Limb (tissue), 2 donors: Measurements from ENCODE around the gene EIF2S1.
"Not testable (repeated sequence)": the region's sequence is repeated elsewhere in the genome, so short reads cannot be mapped to it uniquely, and the experiment has no call there.

Experiments
- DNase-seq, 2 donors: peaks; one replicate each; pipeline ENCODE4 v3.0.0-alpha.2; 2016; ENCODE audit errors: extremely low spot score in 2 of 2

Gene EIF2S1

GRCh38 chr14:67410313-67410712 is 50.2 kb downstream of the EIF2S1 start:
- DNase-seq, result no peak

- no peak for DNase-seq
Measured at GRCh38 chr14:67411370-67411769, 51.2 kb downstream of the EIF2S1 start.

DNA sequence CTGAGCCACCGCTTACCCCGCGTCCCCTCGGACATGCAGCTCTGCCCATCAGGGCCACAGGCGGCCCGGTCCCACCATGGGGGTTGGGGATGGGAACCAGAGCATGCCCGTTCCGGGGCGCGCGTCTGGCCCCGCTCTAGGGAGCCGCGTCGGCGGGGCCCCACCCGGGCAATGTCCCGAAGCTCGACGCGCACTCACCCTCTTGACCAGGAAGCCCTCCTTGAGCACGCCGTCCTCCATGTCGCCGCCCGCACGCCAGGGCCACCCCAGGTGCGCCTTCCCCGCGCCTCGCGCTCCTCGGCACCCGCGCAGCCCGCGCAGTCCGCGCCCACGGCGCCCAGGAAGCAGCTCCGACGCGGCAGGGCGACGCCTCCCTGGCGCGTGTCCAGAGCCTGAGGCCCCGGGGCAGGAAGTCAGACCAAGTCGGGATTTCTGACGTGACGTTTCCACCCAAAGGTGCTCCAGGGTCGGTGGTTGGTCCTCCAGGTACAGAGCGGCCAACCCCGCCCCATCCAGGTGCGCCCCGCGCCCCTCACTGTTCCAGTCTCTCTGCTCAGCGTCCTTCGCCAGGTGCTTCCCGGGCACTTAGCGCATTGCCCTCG is 51.8 kb downstream of the EIF2S1 start, which contains the start of gene PLEK2:
Gene PLEK2 (minus strand): TSS at position 346 of the 602 bp plus-strand sequence. CDS start 106 bp downstream, at position 240.
- DNase-seq, result peak in 1 of 2 donors; percentile 49

GRCh38 chr14:67413806-67414769 is 54.0 kb downstream of the EIF2S1 start:
- no peak for DNase-seq

DNA sequence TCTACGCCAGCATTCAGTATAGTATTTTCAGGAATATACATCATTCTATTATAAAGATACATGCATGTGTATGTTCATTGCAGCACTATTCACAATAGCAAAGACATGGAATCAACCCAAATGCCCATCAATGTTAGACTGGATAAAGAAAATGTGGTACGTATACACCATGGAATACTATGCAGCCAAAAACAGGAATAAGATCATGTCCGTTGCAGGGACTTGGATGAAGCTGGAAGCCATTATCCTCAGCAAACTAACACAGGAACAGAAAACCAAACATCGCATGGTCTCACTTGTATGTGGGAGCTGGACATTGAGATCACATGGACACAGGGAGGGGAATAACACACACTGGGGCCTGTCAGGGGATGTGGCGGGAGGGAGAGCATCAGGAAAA is 55.5 kb downstream of the EIF2S1 start:
- DNase-seq, result not testable (repeated sequence)

DNA sequence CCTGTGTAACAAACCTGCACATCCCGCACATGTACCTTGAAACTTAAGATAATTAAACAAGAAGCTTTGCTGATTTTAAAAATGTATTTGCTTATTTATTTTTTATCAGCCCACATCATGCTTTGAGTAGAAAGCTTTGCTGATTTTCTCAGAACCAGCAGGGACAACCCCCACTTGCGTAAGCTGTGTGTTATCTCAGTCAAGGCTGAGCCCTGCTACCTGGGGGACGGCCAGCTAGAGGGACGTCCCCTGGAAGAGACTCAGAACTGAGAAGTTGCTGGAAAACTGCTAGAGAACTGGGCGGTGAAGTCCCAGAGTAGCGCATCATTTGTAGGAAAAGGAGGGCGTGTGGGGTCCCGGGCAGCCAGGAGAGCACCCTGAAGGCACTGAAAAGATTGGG is 56.0 kb downstream of the EIF2S1 start:
- no peak for DNase-seq

- DNase-seq, result no peak
Measured at GRCh38 chr14:67416810-67417209, 56.7 kb downstream of the EIF2S1 start.

DNA sequence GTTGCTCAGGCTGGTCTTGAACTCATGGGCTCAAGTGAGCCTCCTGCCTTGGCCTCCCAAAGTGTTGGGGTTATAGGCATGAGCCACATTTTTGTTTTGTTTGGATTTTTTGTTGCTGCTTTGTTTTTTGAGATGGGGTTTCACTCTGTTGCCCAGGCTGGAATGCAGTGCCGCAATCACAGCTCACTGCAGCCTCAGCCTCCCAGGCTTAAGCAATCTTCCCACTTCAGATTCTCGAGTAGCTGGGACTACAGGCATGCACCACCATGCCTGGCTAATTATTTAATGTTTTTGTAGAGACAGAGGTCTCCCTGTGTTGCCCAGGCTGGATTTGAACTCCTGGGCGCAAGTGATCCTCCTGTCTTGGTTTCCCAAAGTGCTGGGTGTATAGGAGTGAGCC is 57.5 kb downstream of the EIF2S1 start:
- DNase-seq, result no peak

DNA sequence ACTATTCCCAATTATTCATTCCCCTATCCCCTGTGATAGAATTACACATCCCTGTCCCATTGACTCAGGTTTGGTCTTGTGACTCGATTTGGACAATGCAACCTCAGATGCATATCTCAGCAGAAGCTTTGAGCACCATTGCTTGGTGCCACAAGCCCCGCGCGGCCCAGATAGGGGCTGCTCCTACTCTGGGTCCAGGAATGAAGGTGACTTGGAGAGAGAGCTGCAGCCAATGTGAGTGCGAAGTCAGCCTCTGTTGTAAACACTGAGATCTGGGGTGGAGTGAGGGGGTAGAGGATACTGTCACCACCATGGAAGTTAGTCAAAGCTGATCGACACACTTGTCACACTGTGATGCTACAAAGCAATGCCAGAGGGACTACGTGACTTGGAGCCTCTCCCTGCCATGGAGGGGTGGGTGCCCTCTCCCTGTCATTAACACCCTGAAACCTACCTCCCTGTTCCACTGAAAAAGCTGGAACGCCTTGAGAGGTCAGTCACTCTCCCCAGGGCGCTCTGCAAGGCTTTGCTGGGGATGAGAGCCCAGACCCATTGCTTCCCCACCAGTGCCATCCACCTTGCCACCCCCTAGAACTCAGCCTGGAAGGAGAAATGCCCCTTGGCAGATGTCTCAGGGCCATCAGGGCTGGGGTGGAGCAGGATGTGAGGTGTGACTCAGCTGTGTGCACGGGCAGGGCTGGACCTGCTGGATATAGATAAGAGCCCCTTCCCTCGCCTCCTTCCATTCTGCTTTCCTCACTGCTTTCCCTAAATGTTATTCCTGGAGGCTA is 58.5 kb downstream of the EIF2S1 start:
- DNase-seq, result no peak

- DNase-seq, result no peak
Measured at GRCh38 chr14:67420102-67420739, 60.1 kb downstream of the EIF2S1 start.

DNA sequence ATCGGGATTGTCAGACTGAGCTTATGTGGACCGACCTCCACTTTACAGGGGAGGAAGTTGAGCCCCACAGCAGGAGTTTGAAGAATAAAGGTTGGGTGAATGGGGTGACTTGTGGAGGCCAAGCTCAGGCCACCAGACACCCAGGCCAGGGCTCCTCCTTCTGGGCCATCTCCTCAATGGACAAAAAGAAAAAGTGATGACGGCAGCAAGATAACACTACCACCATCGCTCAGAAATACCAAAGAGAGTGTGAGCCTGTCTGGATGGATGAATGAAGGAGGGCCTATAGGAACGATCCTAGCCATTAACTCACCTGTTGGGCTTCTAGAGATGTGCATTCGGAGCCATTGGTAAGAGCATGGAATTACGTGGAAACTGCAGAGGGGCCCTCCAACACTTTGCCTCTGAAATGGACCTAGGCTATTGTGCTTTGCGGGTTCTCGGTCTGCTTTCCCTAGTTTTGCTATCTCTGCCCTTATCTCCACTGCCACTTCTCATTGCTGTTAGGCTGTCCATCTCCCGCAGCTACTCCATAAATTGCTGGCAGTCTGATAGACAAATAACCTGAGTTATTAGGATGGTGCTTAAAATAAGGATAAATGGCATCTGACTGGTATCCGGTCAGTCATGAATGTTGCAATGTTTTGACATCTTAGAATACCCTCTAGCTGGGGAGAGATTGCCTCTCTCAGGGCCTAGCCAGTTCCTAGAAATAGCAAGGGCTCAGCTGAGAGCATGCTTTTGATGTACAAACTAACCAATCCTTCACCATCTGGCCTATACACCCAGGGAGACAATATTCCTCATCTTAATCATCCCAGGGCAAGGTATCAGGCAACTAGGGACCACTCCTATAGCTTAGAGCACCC is 61.5 kb downstream of the EIF2S1 start:
- no peak for DNase-seq

DNA sequence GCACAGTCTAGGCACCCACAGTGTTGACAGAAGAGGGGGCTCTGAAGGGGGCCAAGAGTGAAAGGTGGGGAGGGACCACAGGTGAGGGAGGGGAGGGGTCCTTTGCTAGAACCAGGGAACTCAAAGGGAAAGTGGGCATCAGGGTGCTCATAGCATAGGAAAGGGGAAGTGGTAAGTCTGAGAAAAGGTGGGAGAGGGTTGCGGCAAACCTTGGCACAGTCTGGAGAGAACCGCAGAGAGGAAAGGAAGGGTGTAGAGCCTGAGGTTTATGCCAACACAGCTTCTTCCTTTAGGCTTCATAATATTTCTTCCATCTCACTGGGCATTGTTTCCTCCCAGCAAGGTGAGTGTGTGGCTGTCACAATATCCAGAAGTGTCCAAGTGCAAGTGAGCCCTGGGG is 63.3 kb downstream of the EIF2S1 start:
- DNase-seq, result no peak

GRCh38 chr14:67424539-67424938 is 64.4 kb downstream of the EIF2S1 start:
- DNase-seq, result no peak

DNA sequence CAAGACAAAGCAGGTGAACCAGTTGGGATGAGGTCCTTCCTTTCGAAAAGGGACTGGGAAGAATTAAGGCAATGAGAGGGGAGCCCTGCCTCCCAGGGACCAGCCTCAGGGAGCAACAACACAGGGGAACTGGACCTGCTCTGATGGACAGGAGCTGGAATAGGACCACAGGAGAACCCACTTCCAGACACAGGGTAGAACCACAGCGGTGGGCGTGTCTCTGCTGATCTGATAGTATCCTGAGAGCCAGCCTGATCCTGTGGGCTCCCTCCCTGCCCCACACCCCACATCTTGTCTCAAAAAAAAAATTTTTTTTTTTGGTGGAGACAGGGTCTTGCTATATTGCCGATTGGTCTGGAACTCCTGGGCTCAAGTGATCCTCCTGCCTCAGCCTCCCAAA is 65.5 kb downstream of the EIF2S1 start:
- no peak for DNase-seq

DNA sequence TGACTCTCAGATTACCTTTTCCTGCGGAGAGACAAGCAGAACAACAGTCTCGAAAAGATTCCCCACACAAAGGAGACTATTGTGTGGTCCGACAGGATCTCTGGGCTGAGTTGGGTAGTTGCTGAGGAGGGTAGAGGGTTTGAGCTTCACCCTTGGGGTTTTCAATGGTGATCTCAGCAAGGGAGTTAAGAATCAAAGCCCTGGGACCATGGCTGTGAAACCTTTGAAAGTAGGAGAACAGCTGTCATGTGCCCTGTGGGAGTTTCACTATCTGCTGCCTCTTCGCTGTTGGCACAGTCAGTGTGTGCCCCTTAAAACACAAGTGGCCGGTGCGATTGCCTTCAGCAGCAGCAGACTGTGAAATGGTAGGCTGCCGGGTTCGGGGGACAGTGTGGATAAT is 66.0 kb downstream of the EIF2S1 start:
- no peak for DNase-seq

DNA sequence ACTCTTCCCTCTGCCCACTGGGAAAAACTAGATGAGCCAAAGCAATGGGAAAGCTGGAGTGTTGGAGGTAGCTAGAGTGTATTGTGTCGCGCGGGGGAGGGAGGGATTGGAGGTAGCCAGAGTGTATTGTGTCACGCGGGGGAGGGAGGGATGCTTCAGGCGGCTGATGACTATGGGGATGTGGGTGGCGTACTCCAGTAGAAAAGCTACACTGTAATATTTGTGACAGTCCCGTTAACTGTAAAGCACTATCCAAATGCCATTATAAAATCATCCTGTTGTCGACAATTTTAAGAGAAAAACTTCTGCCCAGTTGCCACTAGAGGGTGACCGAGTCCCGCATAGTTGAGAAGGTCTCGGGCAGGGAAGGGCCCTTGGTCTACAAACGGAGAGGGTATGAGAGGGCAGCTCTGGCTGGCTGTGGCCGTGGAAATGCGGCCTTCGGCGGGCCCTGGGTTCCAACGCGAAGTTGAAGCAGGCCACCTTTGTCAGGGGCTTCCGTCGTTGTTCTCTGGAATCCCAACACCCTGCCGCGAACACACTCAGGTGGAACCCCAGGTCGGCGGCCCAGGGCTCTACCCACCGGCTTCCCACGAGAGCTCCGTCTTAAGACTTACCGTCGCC is 67.0 kb downstream of the EIF2S1 start:
- peak; percentile 79 to 84 for DNase-seq

DNA sequence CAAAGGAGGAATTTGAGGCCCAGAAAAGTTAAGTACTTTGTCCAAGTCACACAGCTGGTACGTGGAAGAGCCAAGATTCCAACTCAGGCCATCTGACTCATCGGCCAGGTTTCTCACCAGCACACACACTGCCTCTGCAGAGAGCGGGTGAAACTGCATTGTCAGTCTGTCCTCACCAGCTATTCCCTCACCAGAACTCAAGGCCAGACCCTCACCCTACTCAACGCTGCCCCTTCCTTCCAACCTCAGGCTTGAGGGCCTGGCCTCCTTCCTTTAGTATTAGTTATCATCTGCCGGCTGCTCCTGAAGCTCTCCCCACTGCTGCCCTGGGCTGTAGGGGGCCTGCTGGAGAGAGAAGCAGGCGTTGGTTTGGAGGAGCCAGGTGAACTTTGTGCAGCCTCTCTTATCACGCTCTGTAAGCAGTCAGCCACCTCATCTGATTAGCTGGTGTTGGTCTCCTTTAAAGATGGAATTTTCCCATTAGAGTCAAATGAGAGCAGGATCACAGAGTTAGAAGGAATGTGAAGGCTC is 68.4 kb downstream of the EIF2S1 start:
- no peak for DNase-seq

- DNase-seq, result peak in 1 of 2 donors; percentile 11
Measured at GRCh38 chr14:67429510-67430205, 69.5 kb downstream of the EIF2S1 start.

GRCh38 chr14:67432050-67432564 is 72.0 kb downstream of the EIF2S1 start:
- no peak for DNase-seq
